ENCODE data around the gene SEMA3D.
A peak's percentile ranks its signal among the peaks of the same experiment; 100 is the strongest.

Gene SEMA3D

GRCh38 chr7:85186521-85187241 lies at the start of gene SEMA3D:
Gene SEMA3D, minus strand, starts transcription at chr7:85187056. Its CDS starts 65,165 bp downstream, at chr7:85121891.
- no peaks in the 10 kb centered on the region for H3K9me3 ChIP-seq (ENCODE audit: control insufficient read depth in 1 of 2, low read length in 2 of 2)
- H3K4me3 ChIP-seq (ENCODE audit: low read depth in 1 of 2, low read length in 2 of 2) = peak within 1 kb of the TSS; percentile 75 to 87
- no peaks in the 10 kb centered on the region for H3K27me3 ChIP-seq (ENCODE audit: low read depth, low read length)
- peak within 1 kb of the TSS; percentile 48 for H3K27ac ChIP-seq (ENCODE audit: low read length)
- no peaks in the 10 kb centered on the region for H3K36me3 ChIP-seq (ENCODE audit: control insufficient read depth in 1 of 2, insufficient read depth in 2 of 2, low read length in 2 of 2)
- peaks cover 0 to 10% of the 10 kb centered on the region in 2 donors for H3K4me1 ChIP-seq (ENCODE audit: control insufficient read depth in 1 of 2, insufficient read depth in 2 of 2, low read length in 2 of 2)

GRCh38 chr7:85234730-85235129 lies 47.9 kb upstream of the SEMA3D start:
- H3K4me3 ChIP-seq (ENCODE audit: low read depth in 1 of 2, low read length in 2 of 2) = no peak overlapping the region
- H3K9me3 ChIP-seq (ENCODE audit: control insufficient read depth in 1 of 2, low read length in 2 of 2) = no peaks in the 10 kb centered on the region
- no peaks in the 10 kb centered on the region for H3K4me1 ChIP-seq (ENCODE audit: control insufficient read depth in 1 of 2, insufficient read depth in 2 of 2, low read length in 2 of 2)
- no peaks in the 10 kb centered on the region for H3K36me3 ChIP-seq (ENCODE audit: control insufficient read depth in 1 of 2, insufficient read depth in 2 of 2, low read length in 2 of 2)
- no peak overlapping the region for H3K27ac ChIP-seq (ENCODE audit: low read length)
- no peaks in the 10 kb centered on the region for H3K27me3 ChIP-seq (ENCODE audit: low read depth, low read length)

DNA sequence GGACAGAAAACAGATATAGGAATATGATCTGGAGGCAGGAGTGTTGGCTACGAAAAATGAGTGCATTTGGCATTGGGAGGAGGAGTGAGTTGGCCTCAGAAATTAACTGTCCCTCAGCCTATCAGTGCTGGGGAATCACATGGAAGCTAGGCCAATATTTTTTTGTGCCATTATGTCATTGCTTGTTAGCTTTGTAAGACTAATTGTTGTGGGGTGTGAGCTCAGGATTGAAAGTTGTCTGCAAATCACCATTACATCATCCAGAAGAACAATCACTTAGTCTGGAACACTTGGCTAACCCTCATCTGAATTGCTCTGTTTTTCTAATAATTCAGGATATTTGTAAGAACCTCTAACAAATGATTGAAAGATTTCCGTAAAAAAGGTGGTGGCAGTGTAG lies 45.2 kb upstream of the SEMA3D start:
- Histone ChIP-seq H3K36me3 (ENCODE audit: control insufficient read depth in 1 of 2, insufficient read depth in 2 of 2, low read length in 2 of 2) (no peaks in the 10 kb centered on the region), H3K4me3 (ENCODE audit: low read depth in 1 of 2, low read length in 2 of 2) (no peak overlapping the region), H3K9me3 (ENCODE audit: control insufficient read depth in 1 of 2, low read length in 2 of 2) (no peaks in the 10 kb centered on the region), H3K27ac (ENCODE audit: low read length) (no peak overlapping the region), H3K4me1 (ENCODE audit: control insufficient read depth in 1 of 2, insufficient read depth in 2 of 2, low read length in 2 of 2) (no peaks in the 10 kb centered on the region), H3K27me3 (ENCODE audit: low read depth, low read length) (no peaks in the 10 kb centered on the region)

GRCh38 chr7:85230623-85231022 lies 43.8 kb upstream of the SEMA3D start:
- Histone ChIP-seq H3K4me3 (ENCODE audit: low read depth in 1 of 2, low read length in 2 of 2) (no peak overlapping the region), H3K4me1 (ENCODE audit: control insufficient read depth in 1 of 2, insufficient read depth in 2 of 2, low read length in 2 of 2) (no peaks in the 10 kb centered on the region), H3K9me3 (ENCODE audit: control insufficient read depth in 1 of 2, low read length in 2 of 2) (no peaks in the 10 kb centered on the region), H3K27me3 (ENCODE audit: low read depth, low read length) (no peaks in the 10 kb centered on the region), H3K27ac (ENCODE audit: low read length) (no peak overlapping the region), H3K36me3 (ENCODE audit: control insufficient read depth in 1 of 2, insufficient read depth in 2 of 2, low read length in 2 of 2) (no peaks in the 10 kb centered on the region)

DNA sequence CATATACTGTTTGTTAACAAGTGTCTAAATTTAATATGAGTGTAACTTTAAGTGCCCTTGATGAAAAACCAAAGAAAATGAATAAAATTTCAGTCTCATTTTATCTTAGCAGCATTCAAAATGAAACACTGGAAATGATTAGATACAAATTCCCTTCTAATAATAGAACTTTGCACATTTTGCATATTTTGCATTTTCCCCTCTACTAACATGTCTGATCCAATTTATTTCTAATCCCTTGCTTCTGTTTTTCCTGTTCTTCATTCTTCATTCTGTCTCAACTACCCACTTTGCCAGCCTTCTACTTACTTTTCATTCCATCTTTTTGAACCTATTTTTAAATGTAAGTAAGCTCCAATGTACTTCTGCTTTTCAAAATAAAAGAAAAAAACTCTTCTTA lies 42.7 kb upstream of the SEMA3D start:
- H3K27ac ChIP-seq (ENCODE audit: low read length) = no peak overlapping the region
- H3K36me3 ChIP-seq (ENCODE audit: control insufficient read depth in 1 of 2, insufficient read depth in 2 of 2, low read length in 2 of 2) = no peaks in the 10 kb centered on the region
- no peak overlapping the region for H3K4me3 ChIP-seq (ENCODE audit: low read depth in 1 of 2, low read length in 2 of 2)
- H3K4me1 ChIP-seq (ENCODE audit: control insufficient read depth in 1 of 2, insufficient read depth in 2 of 2, low read length in 2 of 2) = no peaks in the 10 kb centered on the region
- H3K27me3 ChIP-seq (ENCODE audit: low read depth, low read length) = no peaks in the 10 kb centered on the region
- H3K9me3 ChIP-seq (ENCODE audit: control insufficient read depth in 1 of 2, low read length in 2 of 2) = no peaks in the 10 kb centered on the region

DNA sequence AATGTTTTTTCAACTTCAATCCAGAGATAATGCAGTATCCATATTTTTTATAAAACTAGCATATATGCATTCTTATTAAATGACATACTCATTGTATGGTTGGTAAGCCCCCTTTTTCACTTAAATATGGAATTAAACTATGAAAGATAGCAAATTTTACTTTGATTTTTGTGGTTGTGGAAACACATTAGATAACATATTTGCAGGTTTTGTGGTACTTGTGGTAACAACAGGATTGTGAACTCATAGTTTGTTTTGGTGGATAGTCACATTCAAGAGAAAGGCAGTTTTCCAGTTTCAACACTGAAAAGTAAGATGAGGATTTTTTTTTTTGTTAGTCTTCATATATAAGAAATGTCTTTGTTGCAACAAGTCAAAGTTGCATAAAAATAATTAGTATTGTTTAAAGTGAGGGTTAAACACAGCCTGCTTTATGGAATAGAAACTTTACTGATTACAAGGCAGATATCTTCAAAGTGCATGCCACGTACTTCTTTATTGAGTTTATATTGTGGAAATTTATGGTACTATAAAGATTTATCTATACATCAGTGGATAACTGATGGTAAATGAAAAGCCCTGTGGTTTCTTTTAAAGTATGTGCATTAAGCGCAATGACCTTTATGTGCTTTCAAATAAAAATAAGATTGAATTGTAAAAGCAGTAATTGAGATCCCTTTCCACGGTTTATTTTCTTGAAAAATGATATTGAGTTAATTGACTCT lies 39.7 kb upstream of the SEMA3D start:
- H3K27me3 ChIP-seq (ENCODE audit: low read depth, low read length) = no peaks in the 10 kb centered on the region

DNA sequence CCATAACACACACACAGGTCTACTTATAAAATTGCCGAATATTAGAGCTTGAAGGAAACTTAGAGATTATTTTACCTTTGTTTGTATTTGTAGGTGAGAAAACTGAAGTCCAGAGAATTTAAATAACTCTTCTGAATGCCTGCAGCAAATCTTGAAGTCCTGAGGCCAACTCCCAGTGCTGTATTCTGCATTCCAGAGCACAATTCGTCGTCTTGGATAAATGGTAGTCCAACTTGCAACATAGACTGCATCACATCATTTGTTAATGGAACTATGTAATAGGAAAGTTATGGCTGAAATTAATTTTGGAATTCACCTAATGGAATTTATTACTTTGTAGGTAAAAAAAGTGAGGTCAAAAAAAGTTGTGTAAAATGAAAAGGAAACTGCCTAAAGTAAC lies 37.3 kb upstream of the SEMA3D start:
- Histone ChIP-seq H3K9me3 (ENCODE audit: control insufficient read depth in 1 of 2, low read length in 2 of 2) (no peaks in the 10 kb centered on the region), H3K27me3 (ENCODE audit: low read depth, low read length) (no peaks in the 10 kb centered on the region), H3K27ac (ENCODE audit: low read length) (no peak overlapping the region), H3K4me3 (ENCODE audit: low read depth in 1 of 2, low read length in 2 of 2) (no peak overlapping the region), H3K4me1 (ENCODE audit: control insufficient read depth in 1 of 2, insufficient read depth in 2 of 2, low read length in 2 of 2) (no peaks in the 10 kb centered on the region), H3K36me3 (ENCODE audit: control insufficient read depth in 1 of 2, insufficient read depth in 2 of 2, low read length in 2 of 2) (no peaks in the 10 kb centered on the region)

More for the DNA sequence above, 39.7 kb upstream of the SEMA3D start:
- Histone ChIP-seq H3K4me1 (ENCODE audit: control insufficient read depth in 1 of 2, insufficient read depth in 2 of 2, low read length in 2 of 2) (no peaks in the 10 kb centered on the region), H3K4me3 (ENCODE audit: low read depth in 1 of 2, low read length in 2 of 2) (no peak overlapping the region), H3K27ac (ENCODE audit: low read length) (no peak overlapping the region), H3K9me3 (ENCODE audit: control insufficient read depth in 1 of 2, low read length in 2 of 2) (no peaks in the 10 kb centered on the region), H3K36me3 (ENCODE audit: control insufficient read depth in 1 of 2, insufficient read depth in 2 of 2, low read length in 2 of 2) (no peaks in the 10 kb centered on the region)

- Histone ChIP-seq H3K4me1 (ENCODE audit: control insufficient read depth in 1 of 2, insufficient read depth in 2 of 2, low read length in 2 of 2) (no peaks in the 10 kb centered on the region), H3K4me3 (ENCODE audit: low read depth in 1 of 2, low read length in 2 of 2) (no peak overlapping the region), H3K27me3 (ENCODE audit: low read depth, low read length) (no peaks in the 10 kb centered on the region), H3K9me3 (ENCODE audit: control insufficient read depth in 1 of 2, low read length in 2 of 2) (no peaks in the 10 kb centered on the region), H3K27ac (ENCODE audit: low read length) (no peak overlapping the region), H3K36me3 (ENCODE audit: control insufficient read depth in 1 of 2, insufficient read depth in 2 of 2, low read length in 2 of 2) (no peaks in the 10 kb centered on the region)
Measured at GRCh38 chr7:85222522-85222921, 35.7 kb upstream of the SEMA3D start.

DNA sequence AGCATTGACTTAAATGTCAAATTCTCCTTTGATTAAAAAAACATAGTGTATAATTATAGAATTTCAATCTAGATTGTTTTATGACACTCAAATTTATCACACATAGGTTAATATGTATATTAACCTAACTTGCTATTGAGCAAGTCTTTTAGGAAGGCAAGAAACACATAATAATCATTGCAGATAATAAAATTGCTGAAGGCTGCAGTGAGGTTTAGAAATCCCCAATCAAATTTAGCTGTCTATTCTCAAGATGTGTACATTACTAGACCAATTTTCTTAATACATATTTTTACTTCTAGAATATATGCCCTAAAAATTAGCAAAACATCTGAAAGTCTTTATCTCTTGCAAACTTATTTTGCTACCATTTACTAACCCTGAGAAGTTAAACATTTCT lies 34.9 kb upstream of the SEMA3D start:
- Histone ChIP-seq H3K27ac (ENCODE audit: low read length) (no peak overlapping the region), H3K4me1 (ENCODE audit: control insufficient read depth in 1 of 2, insufficient read depth in 2 of 2, low read length in 2 of 2) (no peaks in the 10 kb centered on the region), H3K27me3 (ENCODE audit: low read depth, low read length) (no peaks in the 10 kb centered on the region), H3K4me3 (ENCODE audit: low read depth in 1 of 2, low read length in 2 of 2) (no peak overlapping the region), H3K36me3 (ENCODE audit: control insufficient read depth in 1 of 2, insufficient read depth in 2 of 2, low read length in 2 of 2) (no peaks in the 10 kb centered on the region), H3K9me3 (ENCODE audit: control insufficient read depth in 1 of 2, low read length in 2 of 2) (no peaks in the 10 kb centered on the region)

DNA sequence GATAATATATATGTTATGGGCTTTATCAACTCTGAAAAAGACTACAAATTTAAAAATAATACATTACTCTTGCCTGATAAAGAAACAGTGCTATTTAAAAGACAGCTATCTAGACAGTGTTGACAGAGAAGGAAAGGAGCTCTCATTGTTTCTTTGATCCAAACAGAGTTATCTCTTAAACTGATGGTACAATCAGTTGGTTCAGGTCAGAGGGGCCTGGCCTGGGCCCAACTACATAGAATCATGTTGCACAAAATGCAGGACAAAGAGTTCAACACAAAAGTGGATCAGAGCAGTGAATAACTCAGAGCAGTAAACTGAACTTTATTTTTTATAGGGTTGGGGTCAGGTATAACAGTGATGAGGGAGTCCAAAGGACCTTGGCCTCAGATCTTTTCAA lies 33.8 kb upstream of the SEMA3D start:
- Histone ChIP-seq H3K36me3 (ENCODE audit: control insufficient read depth in 1 of 2, insufficient read depth in 2 of 2, low read length in 2 of 2) (no peaks in the 10 kb centered on the region), H3K27me3 (ENCODE audit: low read depth, low read length) (no peaks in the 10 kb centered on the region), H3K4me1 (ENCODE audit: control insufficient read depth in 1 of 2, insufficient read depth in 2 of 2, low read length in 2 of 2) (no peaks in the 10 kb centered on the region), H3K27ac (ENCODE audit: low read length) (no peak overlapping the region), H3K4me3 (ENCODE audit: low read depth in 1 of 2, low read length in 2 of 2) (no peak overlapping the region), H3K9me3 (ENCODE audit: control insufficient read depth in 1 of 2, low read length in 2 of 2) (no peaks in the 10 kb centered on the region)

- Histone ChIP-seq H3K36me3 (ENCODE audit: control insufficient read depth in 1 of 2, insufficient read depth in 2 of 2, low read length in 2 of 2) (no peaks in the 10 kb centered on the region), H3K9me3 (ENCODE audit: control insufficient read depth in 1 of 2, low read length in 2 of 2) (no peaks in the 10 kb centered on the region), H3K4me1 (ENCODE audit: control insufficient read depth in 1 of 2, insufficient read depth in 2 of 2, low read length in 2 of 2) (no peaks in the 10 kb centered on the region), H3K27me3 (ENCODE audit: low read depth, low read length) (no peaks in the 10 kb centered on the region), H3K4me3 (ENCODE audit: low read depth in 1 of 2, low read length in 2 of 2) (no peak overlapping the region), H3K27ac (ENCODE audit: low read length) (no peak overlapping the region)
Measured at GRCh38 chr7:85220023-85220422, 33.2 kb upstream of the SEMA3D start.
